HUDEP-2 (cell line): Measurements from ENCODE around the gene REXO1.

Experiments used
- DNase-seq, 76 experiments: peaks; one replicate each; lab custom pipeline; 2025; ENCODE audit not compliant: unreplicated experiment in 76 of 76; lab: John Stamatoyannopoulos, UW

The REXO1 gene

DNA sequence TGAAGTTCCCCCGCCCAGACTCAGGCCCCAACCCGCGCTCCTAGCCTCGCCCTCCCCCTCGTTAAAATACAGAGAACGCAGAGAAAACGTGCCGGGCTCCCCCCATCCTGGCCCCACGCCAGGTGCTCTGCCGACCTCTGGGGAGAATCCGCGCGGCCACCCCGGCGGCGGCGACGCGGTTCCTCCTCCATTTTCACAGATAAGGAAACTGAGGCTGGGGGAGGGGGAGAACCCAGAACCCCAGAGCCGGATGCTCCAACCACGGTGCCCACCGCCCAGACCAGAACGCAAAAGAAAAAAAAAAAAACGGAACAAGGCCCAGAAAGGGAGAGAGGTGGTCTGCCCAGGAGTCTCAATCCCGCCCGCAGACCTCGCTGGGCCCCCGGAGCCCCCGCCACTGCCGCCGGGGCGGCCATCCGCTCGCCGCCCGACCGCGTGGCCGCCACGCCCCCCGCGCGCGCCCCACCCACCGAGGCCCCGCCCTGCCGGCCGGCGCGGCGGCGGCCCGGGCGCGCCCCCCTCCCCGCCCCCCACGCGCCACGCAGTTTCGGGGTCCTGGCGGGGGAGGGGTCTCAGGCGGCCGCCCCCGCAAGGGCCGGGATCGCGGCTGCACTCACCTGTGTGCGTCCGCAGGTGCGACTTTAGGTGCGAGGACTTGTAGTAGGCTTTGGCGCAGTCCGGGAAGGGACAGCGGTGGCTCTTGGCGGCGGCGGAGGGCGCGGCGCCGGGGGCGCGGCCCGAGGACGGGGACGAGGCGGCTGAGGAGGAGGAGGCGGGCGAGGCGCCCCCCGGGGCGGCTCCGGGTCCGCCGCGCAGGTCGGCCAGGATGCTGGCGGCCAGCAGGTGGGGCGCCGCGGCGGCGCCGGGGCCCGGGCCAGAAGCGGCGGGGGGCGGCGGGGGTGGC is 14.4 kb upstream of the REXO1 start:
- peak in 50 of 76 experiments; percentile 21 to 87 (median 58) for DNase-seq

DNA sequence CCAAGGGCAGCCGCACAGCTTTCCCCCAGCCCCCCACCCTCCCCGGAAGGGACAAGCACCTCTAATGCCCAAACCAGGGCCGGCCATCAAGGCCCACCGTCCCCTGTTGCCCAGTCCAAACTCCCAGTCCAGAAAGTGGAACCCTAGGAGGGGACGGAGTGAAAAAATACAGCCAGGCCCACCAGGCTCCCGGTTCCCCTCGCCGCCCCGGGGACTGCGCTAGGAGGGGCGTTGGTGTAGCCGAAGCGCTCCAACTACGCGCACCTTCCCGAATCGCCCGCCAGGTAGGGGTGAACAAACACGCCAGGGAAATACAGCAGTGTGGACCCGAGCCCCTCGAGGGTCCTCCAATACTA is 13.8 kb upstream of the REXO1 start:
- DNase-seq = peak in 1 of 76 experiments; percentile 81

- DNase-seq = no peak
These were observed 13.3 kb upstream of the REXO1 start for GRCh38 chr19:1861599-1862031.

DNA sequence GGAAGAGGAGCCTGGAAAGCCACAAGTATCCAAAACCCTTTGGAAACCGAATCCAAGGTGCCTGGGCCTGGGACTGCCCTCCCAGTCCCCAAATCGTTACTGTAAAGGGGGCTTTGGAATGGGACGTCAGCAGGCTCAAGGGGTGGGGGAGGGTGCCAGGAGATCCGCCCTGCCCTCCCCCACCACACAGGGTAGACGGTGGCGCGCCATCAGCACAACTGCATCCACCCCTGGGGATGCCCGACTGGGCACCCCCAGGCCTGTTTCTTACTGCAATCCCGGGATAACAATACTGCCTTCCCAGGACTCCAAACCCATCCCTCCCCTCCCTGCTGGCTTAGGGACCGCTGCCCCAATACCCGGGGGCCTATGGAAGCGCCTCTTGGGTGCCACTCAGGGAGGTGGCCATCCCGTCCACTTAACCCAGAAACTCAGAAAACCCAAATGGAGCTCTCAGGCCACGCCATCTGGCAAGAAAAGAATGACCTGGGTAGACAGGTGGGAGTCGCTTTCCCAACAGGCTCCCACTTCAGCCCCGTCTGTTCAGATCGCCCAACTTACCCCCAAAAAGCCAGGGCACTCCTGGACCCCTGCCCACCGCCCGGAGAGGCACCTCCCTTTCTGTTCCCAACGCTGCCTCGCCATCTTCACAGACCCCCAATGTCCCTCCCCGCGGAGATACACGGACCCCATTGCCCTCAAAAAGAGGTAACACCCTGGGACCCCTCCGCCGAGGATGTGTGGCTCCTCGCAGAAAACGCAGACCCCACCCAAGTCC is 12.7 kb upstream of the REXO1 start:
- peak in 11 of 76 experiments; percentile 18 to 81 (median 31) for DNase-seq

GRCh38 chr19:1860042-1860775 is 11.9 kb upstream of the REXO1 start:
- DNase-seq = peak in 59 of 76 experiments; percentile 26 to 85 (median 61)

DNA sequence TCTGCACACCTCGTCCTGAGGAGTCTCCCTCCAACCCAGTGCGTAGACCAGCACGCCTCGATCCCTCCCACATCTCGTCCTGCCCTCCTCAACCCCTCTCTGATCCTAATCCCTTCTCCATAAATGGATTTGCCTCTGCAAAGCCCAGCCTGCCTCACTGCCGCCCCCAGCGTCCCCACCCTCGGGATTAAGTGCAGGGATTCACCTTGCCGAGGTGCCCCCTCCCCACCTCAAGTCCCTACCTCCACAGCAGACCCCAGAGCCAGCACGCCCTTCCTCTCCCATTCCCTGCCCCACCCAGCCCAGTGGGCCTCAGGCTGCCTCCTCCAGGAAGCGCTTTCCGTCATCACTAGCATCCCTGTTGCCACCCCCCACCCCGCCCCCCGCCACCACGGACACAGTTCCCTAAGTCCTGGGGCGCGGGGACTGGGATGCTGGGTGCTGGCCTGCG is 11.1 kb upstream of the REXO1 start:
- DNase-seq = peak in 24 of 76 experiments; percentile 26 to 69 (median 48)

GRCh38 chr19:1858412-1859081 is 10.3 kb upstream of the REXO1 start:
- peak in 58 of 76 experiments; percentile 32 to 83 (median 66) for DNase-seq

DNA sequence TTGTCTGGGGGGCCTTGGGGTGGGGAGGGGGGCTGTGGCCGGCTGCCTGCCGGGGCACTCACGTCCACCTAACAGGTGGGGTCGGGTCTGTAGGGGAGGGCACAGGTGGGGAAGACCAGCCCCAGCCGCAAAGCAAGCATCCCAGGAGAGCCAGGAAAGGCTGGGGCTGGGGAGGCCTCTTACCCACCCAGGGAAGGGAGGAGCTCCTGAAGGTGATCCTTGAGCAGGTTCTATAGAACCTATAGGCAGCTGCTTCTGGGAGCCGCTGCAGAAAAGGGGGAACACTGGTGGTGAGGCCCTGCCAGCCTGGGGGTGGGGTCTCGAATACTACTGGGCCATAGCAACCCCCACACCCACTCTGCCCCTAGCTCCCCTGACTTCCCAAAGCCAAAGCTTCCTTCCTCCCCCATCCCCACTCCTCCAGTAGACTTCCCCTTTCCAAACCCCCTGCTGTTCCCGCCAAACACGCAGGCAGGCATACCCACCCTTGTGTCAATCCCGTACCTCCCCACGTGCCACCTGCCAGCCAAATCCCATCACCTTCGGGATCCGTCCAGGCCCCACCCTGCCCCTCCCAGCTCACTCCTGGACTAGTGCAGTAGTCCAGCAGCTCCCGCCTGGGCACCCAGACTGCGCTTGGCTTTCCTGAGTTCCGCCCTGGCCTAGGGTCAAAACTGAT is 9.5 kb upstream of the REXO1 start:
- DNase-seq = peak in 11 of 76 experiments; percentile 19 to 77 (median 44)

DNA sequence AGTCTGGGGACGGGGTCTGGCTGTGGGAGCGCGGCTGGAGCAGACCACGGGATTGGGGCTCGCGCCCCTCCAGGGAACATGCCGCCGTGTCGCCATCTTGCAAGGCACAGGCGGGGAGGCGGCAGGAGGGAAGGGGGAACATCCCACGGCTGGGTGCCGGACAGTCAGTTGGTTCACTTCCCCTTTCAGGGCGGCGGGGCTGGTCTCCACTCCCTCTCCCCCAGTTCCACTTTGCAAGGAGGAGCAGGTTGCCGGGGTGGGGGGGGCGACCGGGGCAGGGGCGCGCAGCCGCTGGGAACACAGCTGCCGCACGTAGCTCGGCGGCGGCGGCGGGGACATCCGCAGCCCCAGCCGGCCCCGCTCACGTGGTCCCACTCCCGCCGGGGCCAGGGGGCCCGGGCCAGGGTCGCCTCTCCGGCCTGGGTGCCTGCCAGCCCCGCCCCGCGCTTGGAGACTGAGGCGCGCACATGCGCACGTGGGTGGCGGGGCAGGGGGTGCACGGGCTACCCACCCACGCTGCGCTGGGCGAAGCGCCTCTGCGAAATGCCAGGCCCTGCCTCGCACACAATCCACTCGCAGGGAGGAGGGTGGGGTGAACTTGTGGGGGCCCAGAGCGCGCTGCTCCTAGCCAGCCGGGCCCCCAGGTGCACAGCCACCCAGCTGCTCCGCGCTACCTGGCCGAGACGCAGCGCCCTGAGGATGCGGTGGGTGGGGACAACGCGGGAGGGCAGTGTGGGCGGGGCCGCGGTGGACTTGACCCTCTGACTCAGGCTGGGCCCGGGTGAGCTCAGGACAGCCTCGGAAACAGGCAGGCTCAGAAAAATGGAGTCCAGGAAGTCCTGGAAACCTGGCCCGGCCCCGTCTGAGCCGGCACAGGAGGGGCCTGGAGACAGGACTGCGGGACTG is 8.7 kb upstream of the REXO1 start:
- DNase-seq = peak in 63 of 76 experiments; percentile 31 to 91 (median 74)

GRCh38 chr19:1856345-1856697 is 8.0 kb upstream of the REXO1 start:
- peak in 2 of 76 experiments; percentile 48 to 68 for DNase-seq

GRCh38 chr19:1855828-1856255 is 7.6 kb upstream of the REXO1 start:
- DNase-seq = peak in 44 of 76 experiments; percentile 28 to 90 (median 57)

DNA sequence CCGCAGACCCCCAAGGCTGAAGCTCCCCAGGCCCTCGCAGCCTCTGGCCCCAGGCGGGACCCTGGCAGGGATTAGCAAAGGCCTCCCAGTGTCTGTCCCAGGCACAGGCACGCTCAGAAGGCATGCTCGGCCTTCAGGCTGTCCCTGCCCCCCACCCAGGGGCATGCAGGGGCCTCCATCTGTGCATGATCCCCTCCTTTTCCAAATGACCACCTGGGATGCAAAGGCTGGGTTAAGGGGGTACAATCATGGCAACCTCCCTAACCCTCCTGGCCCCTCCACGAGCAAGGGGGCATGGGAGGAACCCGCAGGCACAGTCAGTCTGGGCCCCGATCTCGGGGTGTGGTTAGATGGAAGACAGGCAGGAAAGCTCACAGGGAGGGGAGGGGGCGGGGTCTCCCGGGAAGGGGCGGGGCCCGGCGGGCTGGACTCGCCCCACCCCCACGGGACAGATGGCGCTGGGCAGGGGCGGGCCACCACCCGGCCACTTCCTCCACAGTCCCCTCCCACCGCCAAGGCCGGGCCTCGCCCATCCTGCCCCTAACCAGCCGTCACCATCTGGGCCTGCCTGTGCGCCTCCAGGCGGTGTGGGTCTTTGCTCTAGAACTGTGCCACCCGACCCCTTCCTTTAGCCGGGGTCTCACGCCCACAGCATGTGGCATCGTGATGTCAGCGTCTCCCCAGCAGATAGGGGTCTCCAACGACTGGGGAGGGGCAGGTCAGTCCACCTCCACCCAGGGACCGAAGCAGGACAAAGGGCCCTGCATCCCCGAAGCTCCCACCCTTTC is 7.0 kb upstream of the REXO1 start:
- peak in 75 of 76 experiments; percentile 73 to 100 (median 98) for DNase-seq

GRCh38 chr19:1854542-1855039 is 6.3 kb upstream of the REXO1 start:
- DNase-seq = peak in 71 of 76 experiments; percentile 67 to 98 (median 93)

DNA sequence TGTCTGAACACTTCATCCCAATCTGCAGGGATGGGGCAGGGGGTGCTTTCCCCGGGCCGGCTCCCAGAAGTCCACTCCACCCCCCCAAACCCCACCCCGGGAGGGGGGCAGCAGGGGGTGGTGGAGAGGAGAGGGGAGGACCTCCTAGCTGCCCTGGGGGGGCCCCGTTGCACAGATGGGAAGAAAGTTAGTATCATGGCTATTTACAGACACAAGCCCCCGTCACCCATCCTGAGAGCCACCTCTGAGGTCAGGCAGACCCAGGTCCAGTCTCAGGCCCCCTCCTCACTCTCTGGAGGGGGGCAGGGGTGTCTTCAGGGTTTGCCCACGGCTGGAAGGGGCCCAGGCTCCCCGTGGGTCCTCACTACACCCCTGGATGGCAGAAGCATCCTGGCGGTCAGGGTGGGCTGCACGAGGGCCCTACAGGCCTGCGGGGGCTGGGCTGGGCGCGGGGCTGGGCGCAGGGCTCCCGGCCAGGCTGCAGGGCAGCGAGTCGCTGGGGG is 5.8 kb upstream of the REXO1 start:
- peak in 4 of 76 experiments; percentile 27 to 97 (median 56) for DNase-seq

GRCh38 chr19:1853295-1854038 is 5.2 kb upstream of the REXO1 start:
- peak in 72 of 76 experiments; percentile 53 to 98 (median 92) for DNase-seq

DNA sequence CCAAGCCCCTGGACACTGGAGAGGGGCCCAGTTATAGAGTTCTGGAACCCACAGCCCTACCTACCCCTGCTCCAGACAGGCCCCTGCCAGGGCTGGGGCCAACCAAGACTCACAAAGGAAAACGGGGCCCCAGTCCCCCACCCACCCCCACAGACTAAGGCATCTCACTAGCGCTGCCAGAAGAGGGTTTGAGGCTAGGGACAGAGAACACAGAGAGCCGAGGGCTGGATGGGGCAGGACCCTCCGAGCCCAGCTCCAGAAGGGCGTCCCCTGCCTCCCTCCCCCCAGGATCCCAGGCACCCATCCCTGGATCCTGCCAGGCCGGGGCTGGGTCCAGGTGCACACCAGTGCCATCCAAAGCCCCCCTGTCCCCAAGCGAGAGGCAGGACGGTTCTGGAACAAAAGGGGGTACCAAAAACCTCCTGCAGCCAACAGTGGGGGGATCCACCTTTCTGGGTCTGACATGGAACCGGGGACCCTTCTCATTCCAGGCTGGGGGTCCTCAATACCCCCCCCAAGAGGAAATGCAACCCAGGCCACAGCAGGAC is 4.4 kb upstream of the REXO1 start:
- DNase-seq = peak in 9 of 76 experiments; percentile 42 to 75 (median 61)
